ENCODE measurements around the gene S100A6.

- TF ChIP-seq MYC (IDR thresholded peaks at IDR 0.05; ENCODE audit: low read depth, low read length) = no peak
- peak; percentile 38 for TF ChIP-seq POLR2A (IDR thresholded peaks at IDR 0.05; ENCODE audit: low read depth, low read length)
- peak; percentile 50 for TF ChIP-seq FOS (IDR thresholded peaks at IDR 0.05; ENCODE audit: borderline replicate concordance, insufficient read depth, low read length)
These were observed 3.6 kb downstream of the S100A6 start for GRCh38 chr1:153532181-153532580.
